BLaER1 treated with 17β-estradiol and CSF1 and Interleukin-3, amounts not matched to agents 10 nM and 100 nM (cell line): ENCODE measurements around the gene DOCK10.

Source experiments
- H3K27ac ChIP-seq, 11 experiments: shearing (Covaris generic); formaldehyde crosslinking; 2 replicates each; pipeline ENCODE4 v1.8.1; 2022
- H3K27me3 ChIP-seq, 11 experiments: shearing (Covaris generic); formaldehyde crosslinking; 2 replicates each; pipeline ENCODE4 v1.8.1; 2022
- H3K36me3 ChIP-seq, 11 experiments: shearing (Covaris generic); formaldehyde crosslinking; 2 replicates each; pipeline ENCODE4 v1.8.1; 2022
- H3K4me1 ChIP-seq, 10 experiments: shearing (Covaris generic); formaldehyde crosslinking; 2 replicates each; pipeline ENCODE4 v1.8.1; 2022
- H3K4me2 ChIP-seq, 11 experiments: shearing (Covaris generic); formaldehyde crosslinking; 2 replicates each; pipeline ENCODE4 v1.8.1; 2022
- H3K4me3 ChIP-seq, 10 experiments: shearing (Covaris generic); formaldehyde crosslinking; 2 replicates each; pipeline ENCODE4 v1.8.1; 2022
- H3K9ac ChIP-seq, 11 experiments: shearing (Covaris generic); formaldehyde crosslinking; 2 replicates each; pipeline ENCODE4 v1.8.1; 2022
- H3K9me3 ChIP-seq, 11 experiments: shearing (Covaris generic); formaldehyde crosslinking; replicated peaks in 1 of 11; 2 replicates each; pipeline ENCODE4 v1.8.1; 2022
- H4K20me1 ChIP-seq, 11 experiments: shearing (Covaris generic); formaldehyde crosslinking; 2 replicates each; pipeline ENCODE4 v1.8.1; 2022
- Cebpa-rat ChIP-seq, 11 experiments: shearing (Covaris generic); IDR thresholded peaks; 2 replicates each; pipeline ENCODE4 v1.8.1; 2022

Gene DOCK10

DNA sequence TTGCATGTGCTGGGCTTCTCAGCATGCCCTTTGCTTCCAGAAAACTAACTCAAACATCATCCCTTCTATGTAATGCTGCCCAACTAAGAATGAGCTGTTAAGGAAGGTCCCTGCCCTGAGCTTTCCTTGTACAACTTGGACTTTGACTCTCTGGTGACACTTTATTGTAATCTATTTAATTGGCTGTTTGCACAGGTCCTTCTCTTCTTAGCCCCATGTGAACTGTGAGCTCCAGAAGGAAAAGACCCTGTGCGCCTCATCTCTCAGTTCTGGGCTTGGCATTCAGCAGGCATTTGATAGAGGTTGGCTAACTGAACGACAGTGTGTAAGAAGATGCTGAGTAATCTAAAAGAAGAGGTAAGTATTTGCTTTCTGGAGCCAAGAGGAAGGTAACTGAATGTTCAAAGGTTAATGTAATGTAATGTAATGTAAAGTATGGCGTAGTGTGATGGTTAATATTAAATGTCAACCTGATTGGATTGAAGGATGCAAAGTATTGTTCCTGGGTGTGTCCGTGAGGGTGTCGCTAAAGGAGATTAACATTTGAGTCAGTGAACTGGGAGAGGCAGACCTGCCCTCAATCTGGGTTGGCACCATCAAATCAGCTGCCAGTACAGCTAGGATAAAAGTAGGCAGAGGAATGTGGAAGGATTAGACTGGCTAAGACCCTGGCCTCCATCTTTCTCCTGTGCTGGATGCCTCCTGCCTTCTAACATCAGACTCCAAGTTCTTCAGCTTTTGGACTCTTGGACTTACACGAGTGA, 265.3 kb downstream of the DOCK10 start:
- Histone ChIP-seq H3K27me3 (no peaks in the 10 kb centered on the region), H3K27ac (peak overlapping the region in 5 of 11 experiments; percentile 8 to 41 (median 11); a peak in 6 of 22 replicates), H4K20me1 (peaks cover 0 to 6% (median 0%) of the 10 kb centered on the region in 11 experiments; a peak in 2 of 22 replicates), H3K4me2 (no peak overlapping the region), H3K4me3 (no peak overlapping the region), H3K9ac (0 out of 22 replicates have a peak overlapping the region, but pooled peaks of 1 of the 11 experiments have one; percentile 3), H3K4me1 (peaks cover 0 to 20% (median 3%) of the 10 kb centered on the region in 10 experiments; a peak in 8 of 20 replicates), H3K9me3 (peaks cover 0 to 6% (median 0%) of the 10 kb centered on the region in 11 experiments; a peak in 1 of 22 replicates), H3K36me3 (peaks cover 62 to 90% (median 79%) of the 10 kb centered on the region in 11 experiments)
- TF ChIP-seq Cebpa-rat (IDR thresholded peaks at IDR 0.05), result no peak

DNA sequence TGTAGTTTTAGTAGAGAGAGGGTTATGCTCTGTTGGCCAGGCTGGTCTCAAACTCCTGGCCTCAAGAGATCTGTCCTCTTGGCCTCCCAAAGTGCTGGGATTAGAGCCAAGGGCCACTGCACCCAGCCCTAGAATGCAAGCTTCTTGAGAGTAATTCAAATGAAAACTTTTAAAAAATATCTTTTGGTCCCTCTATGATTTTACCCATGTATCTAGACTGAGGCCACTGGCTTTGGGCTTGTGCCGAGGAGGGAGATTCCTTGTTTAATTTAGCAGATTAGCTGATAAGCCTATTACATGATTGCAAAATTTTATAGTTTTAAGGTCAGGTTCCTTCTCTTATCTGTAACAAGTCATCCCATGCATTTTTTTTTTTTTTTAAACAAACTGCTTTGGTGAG, 266.6 kb downstream of the DOCK10 start:
- Histone ChIP-seq H4K20me1 (peaks cover 0 to 6% (median 0%) of the 10 kb centered on the region in 11 experiments; a peak in 2 of 22 replicates), H3K9me3 (peaks cover 0 to 15% (median 2%) of the 10 kb centered on the region in 11 experiments; a peak in 7 of 22 replicates), H3K27me3 (no peaks in the 10 kb centered on the region), H3K36me3 (peaks cover 68 to 90% (median 79%) of the 10 kb centered on the region in 11 experiments), H3K4me1 (peaks cover 0 to 28% (median 8%) of the 10 kb centered on the region in 10 experiments; a peak in 11 of 20 replicates), H3K9ac (no peak overlapping the region), H3K4me3 (no peak overlapping the region), H3K27ac (peak overlapping the region in 2 of 11 experiments; percentile 38 to 41; a peak in 3 of 22 replicates), H3K4me2 (no peak overlapping the region)
- no peak for TF ChIP-seq Cebpa-rat (IDR thresholded peaks at IDR 0.05)

DNA sequence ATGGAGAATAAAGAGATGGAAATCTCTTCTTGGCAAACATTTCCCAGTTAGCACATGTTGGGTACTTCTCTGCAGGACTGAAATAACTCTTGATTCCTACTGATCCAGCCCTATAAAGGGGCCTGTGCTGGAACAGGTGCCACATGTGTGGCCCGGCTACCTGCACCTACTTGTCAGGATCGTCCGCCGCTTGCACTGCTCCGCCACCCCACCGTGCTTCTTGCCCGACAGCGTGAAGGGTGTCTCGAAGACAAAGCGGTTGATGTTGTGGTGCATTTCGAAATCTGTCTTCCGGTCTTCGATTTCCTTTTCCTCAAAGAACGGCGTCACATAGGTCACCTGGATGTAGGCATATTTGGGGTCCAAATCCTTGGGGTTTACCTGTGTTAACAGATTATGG, 267.5 kb downstream of the DOCK10 start:
- peaks cover 0 to 20% (median 10%) of the 10 kb centered on the region in 11 experiments; a peak in 11 of 22 replicates for H3K9me3 ChIP-seq
- H3K4me2 ChIP-seq, result no peak overlapping the region
- H3K27ac ChIP-seq, result no peak overlapping the region
- peaks cover 77 to 91% (median 84%) of the 10 kb centered on the region in 11 experiments for H3K36me3 ChIP-seq
- H3K4me1 ChIP-seq, result peaks cover 0 to 28% (median 15%) of the 10 kb centered on the region in 10 experiments; a peak in 16 of 20 replicates
- no peak overlapping the region for H3K9ac ChIP-seq
- 0 out of 22 replicates have a peak, but pooled peaks of 1 of the 11 experiments have one; percentile 15 for TF ChIP-seq Cebpa-rat (IDR thresholded peaks at IDR 0.05)
- no peaks in the 10 kb centered on the region for H3K27me3 ChIP-seq
- peaks cover 0 to 10% (median 0%) of the 10 kb centered on the region in 11 experiments; a peak in 3 of 22 replicates for H4K20me1 ChIP-seq
- H3K4me3 ChIP-seq, result no peak overlapping the region

DNA sequence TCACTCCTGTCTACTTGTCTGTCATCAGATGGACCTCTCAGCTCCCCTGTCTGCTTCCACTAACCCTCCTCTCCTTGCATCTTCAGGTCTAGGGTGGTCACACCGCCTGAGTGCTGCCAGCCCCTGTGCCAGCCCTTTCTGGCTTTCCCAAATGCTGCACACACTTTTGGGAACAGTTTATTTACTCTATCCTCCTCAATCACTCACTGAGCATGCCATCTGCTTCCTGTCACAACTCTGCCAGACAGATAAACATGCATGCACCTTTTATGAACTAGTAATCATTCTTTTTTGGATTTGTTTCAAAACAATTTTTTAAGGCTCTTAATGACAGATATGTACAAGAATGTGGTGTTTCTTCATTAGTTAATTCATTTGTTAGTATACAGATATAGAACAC, 269.8 kb downstream of the DOCK10 start:
- Histone ChIP-seq H3K36me3 (peaks cover 99 to 100% (median 100%) of the 10 kb centered on the region in 11 experiments), H3K9me3 (peaks cover 0 to 32% (median 16%) of the 10 kb centered on the region in 11 experiments; a peak in 12 of 22 replicates), H4K20me1 (peaks cover 0 to 8% (median 0%) of the 10 kb centered on the region in 11 experiments; a peak in 2 of 22 replicates), H3K4me1 (peaks cover 0 to 33% (median 21%) of the 10 kb centered on the region in 10 experiments; a peak in 16 of 20 replicates), H3K4me3 (no peak overlapping the region), H3K27me3 (no peaks in the 10 kb centered on the region), H3K27ac (no peak overlapping the region), H3K4me2 (no peak overlapping the region; a peak in 1 of 22 replicates), H3K9ac (no peak overlapping the region)
- TF ChIP-seq Cebpa-rat (IDR thresholded peaks at IDR 0.05), result no peak

DNA sequence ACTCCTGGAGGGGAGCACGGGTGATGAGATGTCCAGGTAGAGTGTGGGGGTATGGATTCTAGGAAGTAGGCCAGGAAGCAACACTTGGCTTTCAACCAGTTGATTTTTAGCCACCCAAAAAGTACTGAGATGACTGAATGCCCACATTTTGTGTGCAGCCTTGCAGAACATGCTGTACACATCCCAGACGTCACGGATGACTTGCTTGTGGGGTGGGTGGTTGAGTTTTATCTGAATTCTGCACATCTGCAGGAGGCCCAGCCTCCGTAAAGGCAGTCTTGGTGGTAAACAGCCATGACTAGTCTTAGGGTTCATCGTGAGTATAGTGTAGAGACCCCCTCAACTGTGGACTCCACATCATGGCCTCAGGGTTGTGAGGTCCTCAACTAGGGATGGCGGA, 272.8 kb downstream of the DOCK10 start:
- peaks cover 98 to 100% (median 99%) of the 10 kb centered on the region in 11 experiments for H3K36me3 ChIP-seq
- H4K20me1 ChIP-seq, result peaks cover 0 to 8% (median 0%) of the 10 kb centered on the region in 11 experiments; a peak in 1 of 22 replicates
- no peaks in the 10 kb centered on the region for H3K27me3 ChIP-seq
- H3K4me3 ChIP-seq, result peak overlapping the region in 2 of 10 experiments; percentile 13 to 21; a peak in 1 of 20 replicates
- TF ChIP-seq Cebpa-rat (IDR thresholded peaks at IDR 0.05), result no peak
- peak overlapping the region in 1 of 11 experiments; percentile 22; a peak in 1 of 22 replicates for H3K27ac ChIP-seq
- H3K4me1 ChIP-seq, result peaks cover 0 to 33% (median 24%) of the 10 kb centered on the region in 10 experiments; a peak in 16 of 20 replicates
- peak overlapping the region in 8 of 11 experiments; percentile 40 to 76 (median 62); a peak in 16 of 22 replicates for H3K4me2 ChIP-seq
- H3K9ac ChIP-seq, result no peak overlapping the region
- peaks cover 0 to 55% (median 31%) of the 10 kb centered on the region in 11 experiments; a peak in 18 of 22 replicates for H3K9me3 ChIP-seq

DNA sequence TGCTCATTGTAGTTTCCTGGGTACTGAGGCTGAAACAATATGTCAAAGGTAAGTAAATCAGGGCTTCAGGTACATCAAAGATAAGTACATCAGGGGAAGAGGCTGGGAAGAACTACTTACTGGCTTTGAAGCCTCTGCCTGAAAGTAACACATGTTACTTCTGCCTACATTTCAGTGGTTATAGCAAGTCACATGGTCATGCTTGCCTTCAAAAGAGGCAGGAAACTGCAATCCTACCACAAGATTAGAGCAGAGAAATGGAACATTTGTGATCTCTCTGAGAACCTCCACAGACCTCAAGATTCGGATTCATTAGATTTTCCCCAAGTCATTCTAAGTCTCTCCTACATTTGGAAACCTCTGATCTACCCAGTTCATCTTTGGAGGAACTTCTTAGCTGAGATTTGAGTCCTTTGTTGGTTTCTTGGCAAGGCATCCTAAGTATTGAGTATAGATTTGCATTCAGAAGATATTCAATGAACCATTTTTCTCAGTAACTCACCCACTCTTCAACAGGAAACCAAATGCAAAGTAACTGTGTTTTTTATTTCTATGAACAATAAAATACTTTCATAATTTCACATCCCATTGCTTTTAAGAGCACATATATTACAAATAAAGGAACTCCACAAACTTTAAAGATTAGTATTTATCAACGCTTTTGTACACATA, 277.6 kb downstream of the DOCK10 start:
- no peak for TF ChIP-seq Cebpa-rat (IDR thresholded peaks at IDR 0.05)
- H4K20me1 ChIP-seq, result peaks cover 0 to 1% (median 0%) of the 10 kb centered on the region in 11 experiments; a peak in 1 of 22 replicates
- peak overlapping the region in 3 of 11 experiments; percentile 24 to 48 (median 33); a peak in 5 of 22 replicates for H3K4me2 ChIP-seq

DNA sequence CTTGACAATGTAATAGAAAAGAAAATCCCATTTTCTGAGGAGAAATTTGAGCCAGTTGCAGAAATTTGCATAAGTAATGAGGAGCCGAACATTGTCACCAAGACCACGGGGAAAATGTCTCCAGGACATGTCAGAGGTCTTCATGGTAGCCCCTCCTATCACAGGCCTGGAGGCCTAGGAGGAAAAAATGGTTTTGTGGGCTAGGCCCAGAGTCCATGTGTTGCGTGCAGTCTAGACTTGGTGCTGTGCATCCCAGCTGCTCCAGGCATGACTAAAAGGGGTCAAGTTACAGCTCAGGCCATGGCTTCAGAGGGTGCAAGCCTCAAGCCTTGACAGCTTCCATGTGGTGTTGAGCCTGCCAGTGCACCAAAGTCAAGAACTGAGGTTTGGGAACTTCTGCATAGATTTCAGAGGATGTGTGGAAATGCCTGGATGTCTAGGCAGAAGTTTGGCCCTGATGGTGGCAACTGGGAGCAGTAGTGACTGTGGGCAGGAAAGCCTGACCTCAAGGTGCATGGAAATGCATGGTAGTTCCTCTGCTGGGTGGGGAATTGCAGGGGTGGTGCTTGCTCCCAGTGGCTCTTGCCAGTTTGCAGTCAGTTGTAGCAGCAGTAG, 284.2 kb downstream of the DOCK10 start:
- Histone ChIP-seq H3K9ac (no peak overlapping the region), H3K4me3 (peak overlapping the region in 6 of 10 experiments; percentile 9 to 33 (median 26); a peak in 5 of 20 replicates), H3K4me1 (peaks cover 0 to 10% (median 3%) of the 10 kb centered on the region in 10 experiments; a peak in 9 of 20 replicates), H4K20me1 (no peaks in the 10 kb centered on the region), H3K9me3 (peaks cover 52 to 80% (median 63%) of the 10 kb centered on the region in 11 experiments), H3K36me3 (peaks cover 54 to 65% (median 56%) of the 10 kb centered on the region in 11 experiments), H3K27ac (no peak overlapping the region), H3K27me3 (no peaks in the 10 kb centered on the region), H3K4me2 (no peak overlapping the region)
- no peak for TF ChIP-seq Cebpa-rat (IDR thresholded peaks at IDR 0.05)

More for the DNA sequence above, 277.6 kb downstream of the DOCK10 start:
- H3K27me3 ChIP-seq, result no peaks in the 10 kb centered on the region
- H3K9ac ChIP-seq, result no peak overlapping the region
- peaks cover 0 to 22% (median 12%) of the 10 kb centered on the region in 10 experiments; a peak in 16 of 20 replicates for H3K4me1 ChIP-seq
- H3K9me3 ChIP-seq, result peaks cover 22 to 78% (median 55%) of the 10 kb centered on the region in 11 experiments
- peak overlapping the region in 6 of 11 experiments; percentile 4 to 51 (median 20); a peak in 4 of 22 replicates for H3K27ac ChIP-seq
- H3K4me3 ChIP-seq, result no peak overlapping the region
- peaks cover 98 to 100% (median 99%) of the 10 kb centered on the region in 11 experiments for H3K36me3 ChIP-seq
